Measurements from ENCODE around the gene FANCD2OS. TPM values are rescaled to one million over a fixed set of nuclear protein-coding genes. Genes with fewer than 3 reads are reported as not detected.
"Not testable (repeated sequence)": the region's sequence is repeated elsewhere in the genome, so short reads cannot be mapped to it uniquely, and the experiment has no call there.

The FANCD2OS gene
- not detected for total RNA-seq

DNA sequence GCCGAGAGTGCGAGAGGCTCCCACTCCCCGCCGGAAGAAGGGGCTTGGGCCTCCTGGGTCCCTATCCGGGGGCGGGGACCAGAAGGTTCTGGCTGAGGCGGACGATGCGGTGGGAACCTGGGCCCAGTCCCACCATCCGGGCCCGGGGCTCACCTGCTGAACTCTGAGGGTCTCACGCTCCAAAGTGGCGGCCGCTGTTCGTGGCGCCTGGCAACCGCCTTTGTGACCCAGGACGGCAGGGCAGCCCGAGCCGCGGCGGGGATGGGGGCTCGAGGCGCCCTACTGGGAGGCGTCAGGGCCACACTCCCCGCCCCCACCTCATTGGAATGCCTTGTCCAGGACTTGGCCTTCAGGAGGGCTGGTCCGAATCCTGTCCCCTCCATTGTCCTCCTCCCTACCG, at the start of gene FANCD2OS:
Gene FANCD2OS, minus strand, starts transcription at position 165 of the 400 bp plus-strand sequence. CDS start 3,481 bp downstream, outside the sequence.
- DNase-seq (ENCODE audit: low spot score in 2 of 2) (no peak), FAIRE-seq (no peak)

DNA sequence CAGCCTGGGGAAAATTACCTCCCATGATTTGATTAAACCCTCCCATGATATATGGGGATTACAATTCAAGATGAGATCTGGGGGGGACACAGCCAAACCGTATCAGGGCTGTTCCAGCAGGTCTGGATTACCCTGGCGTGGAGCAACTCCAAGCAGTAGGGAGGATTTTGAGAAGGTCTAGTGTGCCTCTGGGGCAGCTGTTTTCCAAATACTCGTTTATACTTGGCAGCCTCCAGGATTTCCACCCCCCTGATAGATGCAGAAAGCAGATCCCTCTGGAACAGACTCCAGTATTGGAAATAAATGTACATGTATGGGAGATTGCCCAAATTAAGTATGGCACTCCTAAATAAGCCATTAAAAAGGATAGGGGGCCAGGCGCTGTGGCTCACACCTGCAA, 49.0 kb upstream of the FANCD2OS start:
- FAIRE-seq (no peak), DNase-seq (ENCODE audit: low spot score in 2 of 2) (no peak)

DNA sequence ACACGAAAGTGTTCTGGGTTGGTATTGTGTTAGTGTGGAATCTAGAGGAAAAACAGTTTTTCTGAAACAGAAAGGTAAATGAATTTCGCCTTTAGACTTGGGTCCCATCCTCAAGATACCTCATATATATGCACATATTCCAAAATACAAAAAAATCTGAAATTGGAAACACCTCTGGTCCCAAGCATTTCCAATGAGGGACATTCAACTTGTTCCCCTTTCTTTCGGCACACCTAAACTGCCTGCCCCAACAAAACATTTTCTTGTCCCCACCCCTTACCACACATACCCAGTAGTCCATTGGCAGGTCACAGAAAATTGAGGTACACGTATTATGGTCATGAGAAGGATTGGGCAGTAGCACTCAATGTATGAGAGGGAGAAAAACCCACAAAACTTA, 47.6 kb upstream of the FANCD2OS start:
- DNase-seq (ENCODE audit: low spot score in 2 of 2) (no peak), FAIRE-seq (no peak)

- no peak for FAIRE-seq
- no peak for DNase-seq (ENCODE audit: low spot score in 2 of 2)
Measured at GRCh38 chr3:10155123-10155472, 47.0 kb upstream of the FANCD2OS start.

DNA sequence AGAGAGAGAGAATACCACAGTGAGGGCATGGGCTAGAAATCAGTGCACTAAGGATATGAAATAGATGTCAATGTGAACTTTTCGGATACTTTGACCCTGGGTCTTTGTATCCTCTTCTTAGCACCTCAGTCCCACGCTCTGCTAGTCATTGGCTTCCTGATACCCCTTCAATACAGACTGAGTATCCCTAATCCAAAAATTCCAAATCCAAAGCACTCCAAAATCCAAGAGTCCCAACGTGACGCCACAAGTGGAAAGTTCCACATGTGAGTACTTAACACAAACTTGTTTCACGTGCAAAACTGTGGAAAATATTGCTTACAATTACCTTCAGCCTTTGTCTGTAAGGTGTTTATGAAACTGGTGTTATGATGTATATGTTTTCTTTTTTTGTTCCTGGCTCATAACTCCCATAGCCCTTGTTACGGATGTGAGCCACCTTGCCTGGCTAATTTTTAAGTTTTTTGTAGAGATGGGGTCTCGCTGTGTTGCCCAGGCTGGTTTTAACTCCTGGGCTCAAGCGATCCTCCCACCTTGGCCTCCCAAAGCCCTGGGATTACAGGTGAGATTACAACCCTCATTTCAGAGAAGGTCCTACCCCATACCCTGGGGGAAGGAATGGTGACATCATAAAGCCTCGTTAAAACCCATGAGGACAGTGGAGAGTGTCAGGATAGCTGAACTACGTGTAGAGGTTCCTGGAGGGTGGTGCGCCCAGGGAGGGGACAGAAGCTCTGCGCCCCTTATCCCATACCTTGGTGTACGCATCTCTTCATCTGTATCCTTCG, 46.5 kb upstream of the FANCD2OS start:
- no peak for DNase-seq (ENCODE audit: low spot score in 2 of 2)
- FAIRE-seq, result no peak

DNA sequence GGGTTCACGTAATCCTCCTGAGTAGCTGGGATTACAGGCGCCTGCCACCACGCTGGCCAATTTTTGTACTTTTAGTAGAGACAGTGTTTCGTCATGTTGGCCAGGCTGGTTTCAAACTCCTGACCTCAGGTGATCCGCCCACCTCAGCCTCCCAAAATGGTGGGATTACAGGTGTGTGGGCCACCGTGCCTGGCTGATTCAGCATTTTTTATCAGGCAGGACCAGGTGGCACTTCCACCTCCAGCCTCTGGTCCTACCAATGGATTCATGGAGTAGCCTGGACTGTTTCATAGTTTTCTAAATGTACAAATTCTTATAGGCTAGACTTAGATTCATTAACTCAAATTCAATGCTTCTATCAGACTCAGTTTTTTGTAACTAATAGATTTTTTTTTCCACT, 42.9 kb upstream of the FANCD2OS start:
- no peak for DNase-seq (ENCODE audit: low spot score in 2 of 2)
- FAIRE-seq, result no peak

DNA sequence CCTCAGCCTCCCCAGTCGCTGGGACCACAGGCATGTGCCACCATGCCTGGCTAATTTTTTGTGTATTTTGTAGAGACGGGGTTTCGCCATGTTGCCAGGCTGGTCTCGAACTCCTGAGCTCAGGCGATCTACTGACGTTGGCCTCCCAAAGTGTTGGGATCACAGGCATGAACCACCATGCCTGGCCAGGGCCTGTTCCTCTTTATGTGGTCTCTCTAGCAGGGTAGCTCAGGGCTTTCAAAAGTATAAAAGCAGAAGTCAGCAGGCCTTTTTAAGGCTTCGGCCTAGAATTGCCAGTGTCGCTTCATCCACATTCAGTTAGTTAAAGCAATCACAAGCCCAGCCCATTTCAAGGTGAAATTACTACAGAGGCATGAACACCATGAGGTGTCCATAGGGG, 41.2 kb upstream of the FANCD2OS start:
- FAIRE-seq (no peak), DNase-seq (ENCODE audit: low spot score in 2 of 2) (no peak)

GRCh38 chr3:10145685-10146084, 37.6 kb upstream of the FANCD2OS start:
- no peak for DNase-seq (ENCODE audit: low spot score in 2 of 2)
- FAIRE-seq, result no peak

DNA sequence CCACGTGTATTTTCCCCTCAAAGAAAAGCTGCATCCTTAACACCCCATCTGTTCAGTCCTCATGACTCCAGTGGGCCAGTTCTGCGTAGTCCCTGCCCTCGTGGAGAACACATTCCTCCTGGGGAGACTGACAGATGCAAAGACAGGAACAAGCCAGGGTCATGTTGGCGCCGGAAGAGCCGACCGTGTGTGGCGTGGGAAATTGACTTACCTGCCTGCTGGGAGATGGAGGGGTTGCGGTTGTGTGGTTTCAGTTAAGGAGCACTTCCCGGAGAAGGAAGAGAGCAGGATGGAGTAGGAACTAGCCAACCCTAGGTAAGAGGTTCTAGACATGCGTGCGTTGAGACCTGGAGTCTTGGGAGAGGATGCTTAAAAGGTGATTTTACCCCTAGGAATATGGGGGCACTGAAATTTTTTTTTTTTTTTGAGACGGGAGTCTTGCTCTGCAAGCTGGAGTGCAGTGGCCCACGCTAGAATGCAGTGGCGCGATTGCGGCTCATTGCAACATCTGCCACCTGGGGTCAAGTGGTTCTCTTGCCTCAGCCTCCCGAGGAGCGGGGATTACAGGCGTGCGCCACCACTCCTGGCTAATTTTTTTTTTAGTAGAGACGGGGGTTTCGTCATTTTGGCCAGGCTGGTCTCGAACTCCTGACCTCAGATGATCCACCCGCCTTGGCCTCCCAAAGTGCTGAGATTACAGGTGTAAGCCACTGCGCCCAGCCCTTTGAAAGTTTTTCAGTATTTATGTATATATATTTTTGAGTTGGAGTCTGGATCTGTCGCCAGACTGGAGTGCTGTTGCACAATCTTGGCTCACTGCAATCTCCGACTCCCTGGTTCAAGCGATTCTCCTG, 34.9 kb upstream of the FANCD2OS start:
- DNase-seq (ENCODE audit: low spot score in 2 of 2) (no peak), FAIRE-seq (no peak)

DNA sequence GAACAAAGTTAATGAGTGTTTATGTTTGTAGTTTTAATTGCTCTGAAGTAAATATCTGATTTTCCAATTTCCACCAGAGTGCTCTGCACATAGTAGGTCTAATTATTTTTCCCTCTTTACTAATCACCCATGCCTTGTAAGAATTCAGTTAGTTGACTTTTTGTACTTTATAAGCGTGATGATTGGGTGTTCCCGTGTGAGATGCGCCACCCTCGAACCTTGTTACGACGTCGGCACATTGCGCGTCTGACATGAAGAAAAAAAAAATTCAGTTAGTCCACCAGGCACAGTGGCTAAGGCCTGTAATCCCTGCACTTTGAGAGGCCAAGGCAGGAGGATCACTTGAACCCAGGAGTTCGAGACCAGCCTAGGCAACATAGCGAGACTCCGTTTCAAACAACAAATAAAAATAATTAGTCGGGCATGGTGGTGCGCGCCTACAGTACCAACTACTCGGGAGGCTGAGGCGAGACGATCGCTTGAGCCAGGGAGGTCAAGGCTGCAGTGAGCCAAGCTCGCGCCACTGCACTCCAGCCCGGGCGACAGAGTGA, 33.0 kb upstream of the FANCD2OS start:
- DNase-seq (ENCODE audit: low spot score in 2 of 2) (no peak), FAIRE-seq (no peak)

DNA sequence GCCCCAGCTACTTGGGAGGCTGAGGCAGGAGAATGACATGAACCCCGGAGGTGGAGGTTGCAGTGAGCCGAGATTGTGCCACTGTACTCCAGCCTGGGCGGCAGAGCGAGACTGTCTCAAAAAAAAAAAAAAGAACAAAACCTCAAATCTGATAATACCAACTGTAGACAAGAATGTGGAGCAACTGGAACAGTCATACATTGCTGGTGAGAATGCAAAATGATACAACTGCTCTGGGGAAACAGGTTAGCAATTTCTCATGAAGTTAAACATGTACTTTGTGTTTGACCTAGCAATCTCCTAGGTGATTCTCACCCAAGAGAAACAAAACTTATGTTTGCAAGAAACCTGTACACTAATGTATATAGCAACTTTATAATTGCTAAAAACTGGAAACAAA, 29.1 kb upstream of the FANCD2OS start:
- FAIRE-seq, result no peak

GRCh38 chr3:10136426-10137005, 28.5 kb upstream of the FANCD2OS start:
- FAIRE-seq (no peak), DNase-seq (ENCODE audit: low spot score in 2 of 2) (no peak)

More for the DNA sequence above, 29.1 kb upstream of the FANCD2OS start:
- DNase-seq (ENCODE audit: low spot score in 2 of 2), result no peak

DNA sequence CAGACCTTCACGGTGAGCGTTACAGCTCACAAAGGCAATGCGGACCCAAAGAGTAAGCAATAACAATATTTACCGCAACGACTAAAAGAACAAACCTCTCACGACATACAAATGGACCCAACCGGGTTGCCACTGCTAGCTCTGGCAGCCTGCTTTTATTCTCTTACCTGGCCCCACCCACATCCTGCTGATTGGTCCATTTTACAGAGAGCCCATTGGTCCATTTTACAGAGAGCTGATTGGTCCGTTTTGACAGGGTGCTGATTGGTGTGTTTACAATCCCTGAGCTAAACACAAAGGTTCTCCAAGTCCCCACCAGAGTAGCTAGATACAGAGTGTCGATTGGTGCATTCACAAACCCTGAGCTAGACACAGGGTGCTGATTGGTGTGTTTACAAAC, 27.8 kb upstream of the FANCD2OS start:
- DNase-seq (ENCODE audit: low spot score in 2 of 2); FAIRE-seq: not testable (repeated sequence)

- FAIRE-seq (no peak), DNase-seq (ENCODE audit: low spot score in 2 of 2) (no peak)
Measured at GRCh38 chr3:10122724-10123123, 14.7 kb upstream of the FANCD2OS start.

- FAIRE-seq, result no peak
- DNase-seq (ENCODE audit: low spot score in 2 of 2), result no peak
Measured at GRCh38 chr3:10121064-10121463, 13.0 kb upstream of the FANCD2OS start.

- FAIRE-seq, result no peak
- DNase-seq (ENCODE audit: low spot score in 2 of 2), result no peak
Measured at GRCh38 chr3:10119376-10119775, 11.3 kb upstream of the FANCD2OS start.

DNA sequence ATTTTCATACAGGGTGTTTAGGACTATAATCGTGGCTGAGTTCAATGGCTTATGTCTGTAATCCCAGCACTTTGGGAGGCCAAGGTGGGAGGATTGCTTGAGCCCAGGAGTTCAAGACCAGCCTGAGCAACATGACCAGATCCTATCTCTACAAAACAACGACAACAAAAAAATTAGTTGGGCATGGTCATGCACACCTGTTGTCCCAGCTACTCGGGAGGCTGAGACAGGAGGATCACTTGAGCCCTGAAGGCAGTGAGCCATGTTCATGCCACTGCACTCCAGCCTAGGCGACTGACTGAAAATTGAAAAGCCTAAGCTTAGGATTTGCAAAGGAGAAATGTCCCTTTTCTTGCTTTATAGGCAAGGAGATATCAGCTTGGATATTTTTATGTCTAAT, 8.9 kb upstream of the FANCD2OS start:
- DNase-seq (ENCODE audit: low spot score in 2 of 2) (no peak), FAIRE-seq (no peak)

- DNase-seq (ENCODE audit: low spot score in 2 of 2), result no peak
- FAIRE-seq, result no peak
Measured at GRCh38 chr3:10116138-10116460, 8.0 kb upstream of the FANCD2OS start.

DNA sequence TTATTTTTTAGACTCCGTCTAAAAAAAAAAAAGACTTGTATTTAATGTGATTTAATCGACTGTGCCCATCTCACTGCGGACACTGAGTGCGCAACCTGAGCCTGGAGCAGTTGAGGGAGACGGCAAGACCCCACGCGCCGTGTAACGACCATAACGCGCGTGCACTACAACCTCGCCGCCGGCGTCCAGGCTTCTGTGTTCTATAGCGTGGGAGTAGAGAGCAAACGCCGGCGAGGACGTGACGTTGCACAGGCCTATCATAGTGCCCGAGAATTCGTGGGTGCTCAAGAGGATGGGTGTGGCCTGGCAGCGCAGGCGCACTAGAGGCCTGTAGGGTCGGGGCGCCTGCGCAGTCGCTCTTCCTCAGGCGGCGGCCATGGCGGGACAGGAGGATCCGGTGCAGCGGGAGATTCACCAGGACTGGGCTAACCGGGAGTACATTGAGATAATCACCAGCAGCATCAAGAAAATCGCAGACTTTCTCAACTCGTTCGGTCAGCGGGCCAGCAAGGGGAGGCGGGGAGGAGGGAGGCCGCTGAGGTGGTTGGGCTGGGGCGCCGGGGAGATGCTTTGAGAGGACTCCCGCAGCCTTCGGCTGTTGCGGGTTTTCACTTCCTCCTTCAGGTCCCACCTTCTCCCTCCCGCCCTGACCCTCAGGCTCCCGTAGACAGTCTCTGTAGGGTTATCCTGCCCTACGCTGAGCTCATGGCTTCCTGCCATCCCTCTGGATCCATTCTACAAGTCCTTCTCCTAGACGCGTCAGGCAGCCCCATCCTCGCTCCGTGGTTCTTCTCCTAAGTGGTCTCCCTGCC, 7.5 kb upstream of the FANCD2OS start, which contains the start of gene BRK1:
Gene BRK1, plus strand, starts transcription at position 350 of the 812 bp plus-strand sequence. Its CDS starts 27 bp downstream, at position 377.
- FAIRE-seq (no peak), DNase-seq (ENCODE audit: low spot score in 2 of 2) (peak; percentile 92 to 97)

- no peak for DNase-seq (ENCODE audit: low spot score in 2 of 2)
- no peak for FAIRE-seq
Measured at GRCh38 chr3:10106919-10107318, 1.1 kb downstream of the FANCD2OS start.

Data from frontal cortex (tissue), 4 donors.